Effector memory CD4-positive, alpha-beta T cell (primary cell): ENCODE measurements around the gene URM1.
A peak's percentile ranks its signal among the peaks of the same experiment; 100 is the strongest.
"Not testable (repeated sequence)": the region's sequence is repeated elsewhere in the genome, so short reads cannot be mapped to it uniquely, and the experiment has no call there.

Experiments
- DNase-seq, 3 donors: peaks; one replicate each; pipeline ENCODE4 v3.0.0-alpha.2; 2020
- H3K27ac ChIP-seq: 2 replicates; pipeline ENCODE4 v1.7.0; 2013; ENCODE audit warnings: mild to moderate bottlenecking, low read length, moderate library complexity; ENCODE audit not compliant: insufficient read depth, poor library complexity, severe bottlenecking
- H3K27me3 ChIP-seq: replicated peaks from 2 replicates; pipeline ENCODE4 v1.7.0; 2013; ENCODE audit warnings: mild to moderate bottlenecking, low read length; ENCODE audit not compliant: insufficient read depth, control insufficient read depth, poor library complexity, severe bottlenecking
- H3K36me3 ChIP-seq: 2 replicates; pipeline ENCODE4 v1.7.0; 2013; ENCODE audit warnings: mild to moderate bottlenecking, low read length, moderate library complexity; ENCODE audit not compliant: control insufficient read depth, insufficient read depth
- H3K4me1 ChIP-seq: 2 replicates; pipeline ENCODE4 v1.7.0; 2013; ENCODE audit warnings: low read length, mild to moderate bottlenecking; ENCODE audit not compliant: control insufficient read depth, insufficient read depth, poor library complexity, severe bottlenecking
- H3K4me3 ChIP-seq: 2 replicates; pipeline ENCODE4 v1.7.0; 2013; ENCODE audit warnings: low read length, low read depth, mild to moderate bottlenecking; ENCODE audit not compliant: insufficient read depth, poor library complexity, severe bottlenecking
- H3K9me3 ChIP-seq: 2 replicates; pipeline ENCODE4 v1.7.0; 2013; ENCODE audit warnings: mild to moderate bottlenecking, low read length, moderate library complexity; ENCODE audit not compliant: control insufficient read depth

The URM1 gene

GRCh38 chr9:128416432-128417019, 45.4 kb downstream of the URM1 start:
- no peak overlapping the region for H3K4me3 ChIP-seq
- H3K4me1 ChIP-seq: peaks cover 21% of the 10 kb centered on the region
- H3K36me3 ChIP-seq: no peaks in the 10 kb centered on the region
- DNase-seq: no peak
- H3K27me3 ChIP-seq: peaks cover 10% of the 10 kb centered on the region
- H3K9me3 ChIP-seq: no peaks in the 10 kb centered on the region
- H3K27ac ChIP-seq: no peak overlapping the region

- Histone ChIP-seq H3K27me3 (peaks cover 8% of the 10 kb centered on the region), H3K27ac (no peak overlapping the region), H3K36me3 (no peaks in the 10 kb centered on the region), H3K9me3 (no peaks in the 10 kb centered on the region), H3K4me1 (peaks cover 21% of the 10 kb centered on the region), H3K4me3 (peak overlapping the region; percentile 22)
- no peak for DNase-seq
These were observed 48.1 kb downstream of the URM1 start for GRCh38 chr9:128419061-128419925.

GRCh38 chr9:128420060-128420650, 49.0 kb downstream of the URM1 start:
- Histone ChIP-seq H3K4me1 (peaks cover 21% of the 10 kb centered on the region), H3K27ac (no peak overlapping the region), H3K36me3 (no peaks in the 10 kb centered on the region), H3K9me3 (no peaks in the 10 kb centered on the region), H3K27me3 (peaks cover 7% of the 10 kb centered on the region), H3K4me3 (peak overlapping the region; percentile 83)
- DNase-seq: peak; percentile 36 to 50 (median 38)

- peaks cover 21% of the 10 kb centered on the region for H3K4me1 ChIP-seq
- H3K4me3 ChIP-seq: peak within 1 kb of the TSS; percentile 83
- H3K27ac ChIP-seq: no peak within 1 kb of the TSS
- peak; percentile 16 to 37 (median 29) for DNase-seq
- no peaks in the 10 kb centered on the region for H3K9me3 ChIP-seq
- H3K36me3 ChIP-seq: no peaks in the 10 kb centered on the region
- H3K27me3 ChIP-seq: peaks cover 5% of the 10 kb centered on the region
These were observed 49.7 kb downstream of the URM1 start, which contains the start of gene CERCAM for GRCh38 chr9:128420651-128421481. Gene CERCAM (plus strand): TSS chr9:128420857. CDS start chr9:128420878, 21 bp downstream.

- DNase-seq: no peak
- Histone ChIP-seq H3K4me1 (peaks cover 21% of the 10 kb centered on the region), H3K27me3 (peaks cover 5% of the 10 kb centered on the region), H3K4me3 (no peak overlapping the region), H3K9me3 (no peaks in the 10 kb centered on the region), H3K27ac (no peak overlapping the region), H3K36me3 (no peaks in the 10 kb centered on the region)
These were observed 50.4 kb downstream of the URM1 start for GRCh38 chr9:128421482-128421996.

- H3K9me3 ChIP-seq, H3K27ac ChIP-seq, DNase-seq, H3K4me3 ChIP-seq, H3K27me3 ChIP-seq, H3K36me3 ChIP-seq: not testable (repeated sequence)
- peaks cover 21% of the 10 kb centered on the region for H3K4me1 ChIP-seq
These were observed 51.0 kb downstream of the URM1 start for GRCh38 chr9:128422022-128422782.

- Histone ChIP-seq H3K4me1 (peaks cover 21% of the 10 kb centered on the region), H3K9me3 (no peaks in the 10 kb centered on the region), H3K4me3 (no peak overlapping the region), H3K36me3 (no peaks in the 10 kb centered on the region), H3K27ac (no peak overlapping the region), H3K27me3 (peaks cover 5% of the 10 kb centered on the region)
- no peak for DNase-seq
These were observed 51.6 kb downstream of the URM1 start for GRCh38 chr9:128422783-128423150.

GRCh38 chr9:128423356-128423755, 52.2 kb downstream of the URM1 start:
- not testable (repeated sequence) for H3K27me3 ChIP-seq, H3K36me3 ChIP-seq, H3K9me3 ChIP-seq, DNase-seq, H3K4me3 ChIP-seq, H3K27ac ChIP-seq
- H3K4me1 ChIP-seq: peaks cover 21% of the 10 kb centered on the region

- H3K9me3 ChIP-seq: no peaks in the 10 kb centered on the region
- no peaks in the 10 kb centered on the region for H3K36me3 ChIP-seq
- H3K4me1 ChIP-seq: peaks cover 14% of the 10 kb centered on the region
- no peak overlapping the region for H3K27ac ChIP-seq
- H3K4me3 ChIP-seq: no peak overlapping the region
- no peak for DNase-seq
- H3K27me3 ChIP-seq: no peaks in the 10 kb centered on the region
These were observed 53.1 kb downstream of the URM1 start for GRCh38 chr9:128424268-128424780.
